ENCODE measurements around the gene ABCB6.
A peak's percentile ranks its signal among the peaks of the same experiment; 100 is the strongest.
"Not testable (repeated sequence)": the region's sequence is repeated elsewhere in the genome, so short reads cannot be mapped to it uniquely, and the experiment has no call there.

ABCB6 gene

GRCh38 chr2:219213486-219214071 lies 5.2 kb downstream of the ABCB6 start:
- DNase-seq (ENCODE audit: low read depth), result no peak

- DNase-seq (ENCODE audit: low read depth), result no peak
Observed at GRCh38 chr2:219213026-219213415, 5.7 kb downstream of the ABCB6 start.

- DNase-seq (ENCODE audit: low read depth), result no peak
Observed at GRCh38 chr2:219210886-219211362, 7.8 kb downstream of the ABCB6 start.

- no peak for DNase-seq (ENCODE audit: low read depth)
Observed at GRCh38 chr2:219210196-219210885, 8.4 kb downstream of the ABCB6 start.

GRCh38 chr2:219209236-219210195 lies 9.2 kb downstream of the ABCB6 start:
- no peak for DNase-seq (ENCODE audit: low read depth)

GRCh38 chr2:219207884-219208740 lies 10.6 kb downstream of the ABCB6 start:
- DNase-seq (ENCODE audit: low read depth), result no peak

- no peak for DNase-seq (ENCODE audit: low read depth)
Observed at GRCh38 chr2:219207134-219207883, 11.4 kb downstream of the ABCB6 start.

- DNase-seq (ENCODE audit: low read depth), result peak; percentile 92
Observed at GRCh38 chr2:219206328-219207133, 12.2 kb downstream of the ABCB6 start, which contains the start of gene ZFAND2B. TSS of gene ZFAND2B (plus strand) at chr2:219206782. CDS start at chr2:219206988, 206 bp downstream.

- DNase-seq (ENCODE audit: low read depth), result no peak
Observed at GRCh38 chr2:219205981-219206327, 12.8 kb downstream of the ABCB6 start.

- no peak for DNase-seq (ENCODE audit: low read depth)
Observed at GRCh38 chr2:219205165-219205538, 13.6 kb downstream of the ABCB6 start.

- no peak for DNase-seq (ENCODE audit: low read depth)
Observed at GRCh38 chr2:219204425-219205164, 14.2 kb downstream of the ABCB6 start.

GRCh38 chr2:219201331-219201730 lies 17.4 kb downstream of the ABCB6 start:
- not testable (repeated sequence) for DNase-seq (ENCODE audit: low read depth)

- DNase-seq (ENCODE audit: low read depth), result not testable (repeated sequence)
Observed at GRCh38 chr2:219200502-219201326, 18.0 kb downstream of the ABCB6 start.

GRCh38 chr2:219199470-219200211 lies 19.1 kb downstream of the ABCB6 start:
- DNase-seq (ENCODE audit: low read depth), result no peak

GRCh38 chr2:219198974-219199373 lies 19.8 kb downstream of the ABCB6 start:
- no peak for DNase-seq (ENCODE audit: low read depth)

- DNase-seq (ENCODE audit: low read depth), result no peak
Observed at GRCh38 chr2:219197388-219197787, 21.4 kb downstream of the ABCB6 start.

GRCh38 chr2:219186754-219187456 lies 31.9 kb downstream of the ABCB6 start:
- DNase-seq (ENCODE audit: low read depth), result no peak

All from stimulated activated CD4-positive, alpha-beta T cell treated with anti-CD3 and anti-CD28 coated beads, Interleukin-2, amount 100 ng/mL, for 4 hours (primary cell).